ENCODE measurements around the gene DDIT4L.

DNA sequence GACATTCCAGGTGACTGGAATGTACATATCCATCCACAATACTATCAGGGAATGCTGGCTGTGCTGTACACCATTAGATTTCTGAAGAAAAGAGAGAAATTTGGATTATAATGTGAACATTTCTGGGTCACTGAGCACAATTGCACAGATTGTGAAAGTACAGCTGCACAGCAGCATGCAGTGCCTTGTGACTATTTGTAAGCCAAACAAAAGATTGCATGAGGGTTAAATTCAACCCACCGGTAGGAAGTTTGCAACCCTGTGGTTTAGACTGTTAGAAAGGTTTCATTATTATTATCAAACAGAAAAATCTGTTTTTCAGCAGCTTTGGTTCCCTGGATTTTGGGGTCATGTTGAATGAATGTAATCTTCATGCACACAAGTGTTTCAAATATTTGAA, 24.5 kb downstream of the DDIT4L start:
- TF ChIP-seq, protein P1, sequence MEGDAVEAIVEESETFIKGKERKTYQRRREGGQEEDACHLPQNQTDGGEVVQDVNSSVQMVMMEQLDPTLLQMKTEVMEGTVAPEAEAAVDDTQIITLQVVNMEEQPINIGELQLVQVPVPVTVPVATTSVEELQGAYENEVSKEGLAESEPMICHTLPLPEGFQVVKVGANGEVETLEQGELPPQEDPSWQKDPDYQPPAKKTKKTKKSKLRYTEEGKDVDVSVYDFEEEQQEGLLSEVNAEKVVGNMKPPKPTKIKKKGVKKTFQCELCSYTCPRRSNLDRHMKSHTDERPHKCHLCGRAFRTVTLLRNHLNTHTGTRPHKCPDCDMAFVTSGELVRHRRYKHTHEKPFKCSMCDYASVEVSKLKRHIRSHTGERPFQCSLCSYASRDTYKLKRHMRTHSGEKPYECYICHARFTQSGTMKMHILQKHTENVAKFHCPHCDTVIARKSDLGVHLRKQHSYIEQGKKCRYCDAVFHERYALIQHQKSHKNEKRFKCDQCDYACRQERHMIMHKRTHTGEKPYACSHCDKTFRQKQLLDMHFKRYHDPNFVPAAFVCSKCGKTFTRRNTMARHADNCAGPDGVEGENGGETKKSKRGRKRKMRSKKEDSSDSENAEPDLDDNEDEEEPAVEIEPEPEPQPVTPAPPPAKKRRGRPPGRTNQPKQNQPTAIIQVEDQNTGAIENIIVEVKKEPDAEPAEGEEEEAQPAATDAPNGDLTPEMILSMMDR (IDR thresholded peaks at IDR 0.05), result no peak
- TF ChIP-seq POLR2A (IDR thresholded peaks at IDR 0.05) (no peak), POLR2AphosphoS5 (IDR thresholded peaks at IDR 0.05) (no peak), EP300 (IDR thresholded peaks at IDR 0.05) (no peak)

All from sigmoid colon (tissue), 4 donors.